GM13977 (cell line): ENCODE results near the gene LRGUK.

ENCODE experiments used
- DNase-seq: peaks from one replicate; pipeline ENCODE4 v3.0.0; 2012; ENCODE audit warnings: low spot score
- CTCF ChIP-seq: IDR thresholded peaks from 2 replicates; pipeline ENCODE4 v1.5.1; 2012; ENCODE audit warnings: mild to moderate bottlenecking, control low read depth; ENCODE audit not compliant: insufficient read depth; ENCODE audit errors: extremely low read depth, missing control alignments
- in situ Hi-C: fragments of 300-500 bp; cut with MboI; formaldehyde crosslinking; loops from one replicate; pipeline ENCODE4 v1.12.0; 2022; ENCODE audit warnings: low sequenced_read_pairs, low pct_unique_long_range_greater_than_20kb, mixed read lengths, inconsistent platforms; ENCODE audit not compliant: unreplicated experiment

The LRGUK gene

GRCh38 chr7:134179036-134180011, 52.2 kb downstream of the LRGUK start:
- in situ Hi-C loops = no loop called here
- TF ChIP-seq CTCF = no peak
- no peak for DNase-seq

GRCh38 chr7:134180376-134180775, 53.2 kb downstream of the LRGUK start:
- TF ChIP-seq CTCF = no peak
- DNase-seq = no peak
- in situ Hi-C loops = no loop called here

GRCh38 chr7:134182078-134182477, 54.9 kb downstream of the LRGUK start:
- no peak for DNase-seq
- in situ Hi-C loops = no loop called here
- no peak for TF ChIP-seq CTCF

- no peak for DNase-seq
- no peak for TF ChIP-seq CTCF
- in situ Hi-C loops = no loop called here
These were observed 57.6 kb downstream of the LRGUK start for GRCh38 chr7:134184767-134185166.

GRCh38 chr7:134186027-134186426, 58.9 kb downstream of the LRGUK start:
- in situ Hi-C loops = no loop called here

GRCh38 chr7:134186801-134187200, 59.7 kb downstream of the LRGUK start:
- in situ Hi-C loops = no loop called here
- DNase-seq = no peak
- no peak for TF ChIP-seq CTCF

More at GRCh38 chr7:134186027-134186426, 58.9 kb downstream of the LRGUK start:
- no peak for DNase-seq
- no peak for TF ChIP-seq CTCF
